GM18868 (cell line): Measurements from ENCODE around the gene SLC29A2.
"Not testable (repeated sequence)": the region's sequence is repeated elsewhere in the genome, so short reads cannot be mapped to it uniquely, and the experiment has no call there.

ENCODE experiments used
- ATAC-seq: cut with Tn5 transposase; IDR thresholded peaks from one replicate; pipeline ENCODE4 v1.9.1; 2021; ENCODE audit warnings: mild to moderate bottlenecking, moderate library complexity; ENCODE audit not compliant: unreplicated experiment

SLC29A2 gene

DNA sequence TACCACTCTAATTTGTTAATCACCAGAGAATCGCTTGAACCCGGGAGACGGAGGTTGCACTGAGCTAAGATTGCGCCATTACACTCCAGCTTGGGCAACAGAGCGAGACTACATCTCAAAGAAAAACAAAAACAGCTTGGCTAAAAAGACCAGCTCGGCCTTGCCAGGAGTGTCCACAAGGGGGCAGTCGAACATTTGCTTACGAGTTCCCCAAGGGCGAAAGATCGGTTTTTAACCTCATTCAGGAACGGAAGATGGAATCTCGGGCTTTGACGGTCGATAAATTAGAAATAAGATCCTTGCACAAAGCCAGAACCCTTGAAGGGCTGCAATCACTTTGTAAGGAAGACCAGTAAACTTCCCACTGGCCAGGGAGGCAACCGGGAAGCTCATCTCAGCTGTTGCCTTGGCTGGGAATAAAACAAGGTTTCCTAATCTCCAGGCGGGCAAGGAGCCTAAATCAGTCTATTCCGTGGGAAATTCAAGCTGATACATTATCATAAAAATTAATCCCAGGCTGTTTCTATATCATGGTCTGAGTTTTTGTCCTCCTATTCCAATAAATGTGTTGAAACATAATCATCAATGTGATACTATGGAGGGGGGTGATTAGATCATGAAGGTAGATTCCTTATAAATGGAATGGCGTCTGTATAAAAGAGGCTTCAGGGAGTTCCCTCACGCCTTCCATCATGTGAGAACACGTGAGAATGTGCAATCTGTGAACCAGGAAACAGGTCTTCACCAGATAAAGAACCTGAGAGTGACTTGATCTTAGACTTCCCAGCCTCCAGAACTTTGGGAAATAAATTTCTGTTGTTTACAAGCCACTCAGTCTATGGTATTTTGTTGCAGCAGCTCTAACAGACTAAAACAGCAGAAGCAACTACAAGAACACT is 14.9 kb upstream of the SLC29A2 start:
- no peak for ATAC-seq

DNA sequence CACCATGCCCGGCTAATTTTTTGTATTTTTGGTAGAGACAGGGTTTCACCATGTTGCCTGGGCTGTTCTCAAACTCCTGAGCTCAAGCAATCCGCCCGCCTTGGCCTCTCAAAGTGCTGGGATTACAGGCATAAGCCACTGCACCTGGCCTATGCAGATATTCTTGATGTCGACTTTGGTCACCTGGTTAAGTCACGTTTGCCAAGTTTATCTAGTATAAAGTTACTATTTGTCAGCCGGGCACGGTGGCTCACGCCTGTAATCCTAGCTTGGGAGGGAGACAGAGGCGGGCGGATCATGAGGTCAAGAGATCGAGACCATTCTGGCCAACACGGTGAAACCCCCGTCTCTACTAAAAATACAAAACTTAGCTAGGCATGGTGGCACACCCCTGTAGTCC is 12.8 kb upstream of the SLC29A2 start:
- ATAC-seq: not testable (repeated sequence)

DNA sequence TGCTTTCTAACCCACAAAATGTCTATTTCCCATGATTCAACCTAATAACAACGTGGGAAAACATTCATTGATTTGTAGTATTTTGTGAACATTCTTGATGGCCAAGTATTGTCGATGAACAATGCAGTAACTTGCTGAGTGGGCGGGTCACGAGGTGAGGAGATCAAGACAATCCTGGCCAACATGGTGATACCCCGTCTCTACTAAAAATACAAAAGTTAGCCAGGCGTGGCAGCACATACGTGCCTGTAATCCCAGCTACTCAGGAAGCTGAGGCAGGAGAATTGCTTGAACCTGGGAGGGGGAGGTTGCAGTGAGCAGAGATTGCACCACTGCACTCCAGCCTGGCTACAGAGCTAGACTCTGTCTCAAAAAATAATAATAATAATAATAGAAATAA is 8.7 kb upstream of the SLC29A2 start:
- ATAC-seq: not testable (repeated sequence)

DNA sequence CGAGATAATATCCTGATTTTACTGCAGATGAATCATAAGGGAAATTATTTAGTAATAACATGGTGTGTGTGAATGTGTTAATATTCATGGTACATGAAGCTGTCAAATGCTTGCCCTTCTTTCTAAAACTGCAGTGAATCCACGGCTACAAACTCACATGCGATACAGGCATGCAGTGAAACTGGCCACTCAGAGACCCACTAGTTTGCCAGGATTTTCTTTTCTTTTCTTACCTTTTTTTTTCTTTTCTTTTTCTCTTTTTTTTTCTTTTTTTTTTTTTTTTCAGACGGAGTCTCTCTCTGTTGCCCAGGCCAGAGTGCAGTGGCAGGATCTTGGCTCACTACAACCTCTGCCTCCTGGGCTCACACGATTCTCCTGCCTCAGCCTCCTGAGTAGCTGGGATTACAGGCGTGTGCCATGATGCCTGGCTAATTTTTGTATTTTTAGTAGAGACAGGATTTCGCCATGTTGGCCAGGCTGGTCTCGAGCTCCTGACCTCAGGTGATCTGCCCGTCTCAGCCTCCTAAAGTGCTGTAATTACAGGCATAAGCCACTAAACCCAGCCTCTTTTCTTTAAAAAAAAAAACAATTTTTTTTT is 2.2 kb upstream of the SLC29A2 start:
- ATAC-seq: not testable (repeated sequence)

DNA sequence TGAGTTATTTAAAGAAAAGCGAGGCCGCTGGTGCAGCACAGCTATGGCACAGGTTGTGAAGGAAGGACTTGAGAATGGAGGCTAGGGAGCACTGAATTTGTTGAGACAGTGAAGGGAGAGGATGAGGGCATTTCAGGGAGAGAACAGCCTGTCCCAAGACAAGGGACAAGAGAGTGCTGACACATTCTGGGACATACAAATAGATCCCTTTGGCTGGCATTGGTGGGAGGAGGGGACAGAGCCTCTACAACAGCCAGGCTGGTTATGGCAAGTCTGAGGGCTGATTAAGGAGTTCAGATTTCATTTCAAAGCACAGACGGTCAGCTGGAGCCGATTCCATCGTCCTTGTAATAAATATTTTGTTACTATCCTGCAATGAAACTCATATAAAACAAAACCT is 1.7 kb upstream of the SLC29A2 start:
- no peak for ATAC-seq

DNA sequence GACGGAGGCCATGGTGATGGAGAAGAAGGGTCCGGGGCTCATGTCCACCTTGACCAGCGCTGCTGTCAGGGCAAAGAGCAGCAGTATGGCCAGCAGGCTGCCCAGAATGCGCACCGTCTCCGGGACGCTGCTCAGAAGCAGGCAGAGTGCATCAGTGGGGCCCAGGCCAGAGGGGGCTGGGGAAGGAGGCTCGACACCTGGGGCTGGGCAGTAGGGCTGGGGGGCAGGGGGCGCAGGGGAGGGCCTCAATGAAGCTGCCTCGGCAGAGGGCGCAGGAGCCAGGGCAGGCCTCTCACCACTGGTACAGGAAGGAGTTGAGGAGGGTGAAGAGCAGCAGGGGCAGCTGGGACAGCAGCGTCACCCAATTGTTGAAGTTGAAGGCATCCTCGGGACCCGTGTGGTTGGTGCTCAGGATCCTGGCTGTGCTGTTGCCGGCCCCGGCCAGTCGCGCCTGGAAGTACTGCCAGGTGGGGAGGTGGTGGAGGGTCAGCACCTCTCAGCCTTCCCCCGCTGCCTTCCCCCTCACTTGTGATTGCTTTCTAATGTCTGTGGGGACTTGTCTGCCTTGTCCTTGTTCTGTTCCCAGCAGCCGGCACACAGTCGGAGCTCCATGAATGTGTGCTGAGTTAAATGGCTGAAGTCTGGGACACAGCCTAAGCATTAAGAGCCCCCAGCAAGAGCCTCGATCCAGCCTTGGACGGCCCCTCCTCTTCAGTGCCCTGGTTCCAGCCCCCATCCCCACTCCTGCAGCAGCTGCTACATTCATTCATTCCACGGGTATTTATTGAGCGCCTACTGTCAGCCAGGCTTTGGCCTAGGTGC is 2.3 kb downstream of the SLC29A2 start:
- ATAC-seq: no peak

DNA sequence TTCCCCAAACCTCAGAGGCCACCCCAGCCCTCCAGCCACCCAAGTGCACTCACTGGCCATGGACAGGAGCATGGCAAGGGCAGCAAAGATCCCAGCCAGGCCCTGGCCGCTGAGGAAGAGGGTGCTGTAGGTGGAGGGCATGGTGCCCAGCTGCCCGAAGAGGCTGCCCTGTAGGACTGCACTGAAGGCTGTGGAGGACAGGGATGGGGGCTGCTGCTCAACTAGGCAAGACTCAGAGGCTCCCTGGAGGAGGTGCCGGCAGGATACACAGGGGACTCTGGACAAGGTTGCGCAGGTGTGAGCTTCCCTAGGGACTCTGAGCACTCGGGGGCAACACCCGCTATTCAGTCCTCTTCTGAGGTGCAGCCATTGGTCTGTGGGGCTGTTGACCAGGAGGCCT is 3.1 kb downstream of the SLC29A2 start:
- no peak for ATAC-seq

DNA sequence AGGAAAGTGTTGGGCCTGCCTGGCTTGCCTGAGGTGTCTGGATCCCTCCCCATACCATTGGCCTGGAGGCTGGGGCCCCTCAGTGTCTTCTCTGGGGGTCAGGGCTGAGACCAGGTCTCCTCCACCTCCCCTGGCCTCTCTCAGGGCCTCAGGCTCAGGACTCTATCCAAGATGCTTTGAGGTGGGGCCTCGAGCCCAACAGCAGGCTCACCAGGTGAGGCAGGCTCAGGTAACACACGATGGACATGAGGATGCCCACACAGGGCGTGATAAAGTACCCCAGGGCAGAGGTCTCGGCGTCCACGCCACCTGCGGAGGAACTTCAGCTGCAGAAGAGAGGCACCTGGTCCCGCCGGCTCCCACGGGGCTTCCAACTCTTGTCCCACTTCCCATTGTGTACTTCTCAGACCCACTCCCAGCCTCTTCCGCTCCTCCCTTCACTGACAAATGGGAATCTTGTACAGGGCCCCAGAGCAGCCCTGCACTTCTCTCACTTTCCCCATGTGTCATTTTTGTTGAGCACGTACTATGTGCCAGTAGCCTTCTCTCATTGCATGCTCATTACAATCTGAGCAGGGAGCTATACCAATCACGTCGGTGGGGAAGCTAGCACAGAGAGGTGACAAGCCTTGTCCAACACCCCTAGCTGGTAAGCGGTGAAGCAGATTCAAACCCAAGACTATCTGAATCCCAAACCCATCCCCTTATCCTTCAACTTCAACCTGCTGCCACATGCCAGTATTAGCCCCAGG is 3.8 kb downstream of the SLC29A2 start:
- no peak for ATAC-seq

DNA sequence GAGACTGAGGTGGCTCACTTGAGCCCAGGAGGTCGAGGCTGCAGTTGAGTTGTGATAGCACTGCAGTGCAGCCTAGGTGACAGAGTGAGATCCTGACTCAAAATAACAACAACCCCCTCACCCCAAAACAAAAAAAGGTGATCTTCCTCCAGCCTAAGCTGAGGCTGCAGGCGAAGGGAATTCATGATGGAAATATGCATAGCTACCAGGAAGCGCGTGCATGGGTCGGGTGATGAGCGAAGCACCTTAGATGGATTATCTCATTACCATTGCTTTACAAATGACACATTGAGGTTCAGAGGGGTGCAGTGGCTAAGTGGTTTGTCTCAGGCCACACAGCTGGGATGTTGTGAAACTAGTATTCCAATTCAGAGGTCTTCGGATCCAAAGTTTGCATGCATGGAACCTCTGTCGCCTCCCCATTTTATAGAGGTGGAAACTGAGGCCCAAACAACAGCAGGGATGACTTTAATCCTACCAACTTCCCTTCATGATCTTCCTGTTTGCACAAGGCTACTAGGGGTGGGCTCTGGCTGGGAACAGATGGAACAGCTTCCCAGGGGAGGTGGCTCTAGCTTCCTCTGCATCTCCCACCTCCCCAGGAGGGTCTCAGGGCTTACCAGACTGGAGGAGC is 4.6 kb downstream of the SLC29A2 start:
- no peak for ATAC-seq

DNA sequence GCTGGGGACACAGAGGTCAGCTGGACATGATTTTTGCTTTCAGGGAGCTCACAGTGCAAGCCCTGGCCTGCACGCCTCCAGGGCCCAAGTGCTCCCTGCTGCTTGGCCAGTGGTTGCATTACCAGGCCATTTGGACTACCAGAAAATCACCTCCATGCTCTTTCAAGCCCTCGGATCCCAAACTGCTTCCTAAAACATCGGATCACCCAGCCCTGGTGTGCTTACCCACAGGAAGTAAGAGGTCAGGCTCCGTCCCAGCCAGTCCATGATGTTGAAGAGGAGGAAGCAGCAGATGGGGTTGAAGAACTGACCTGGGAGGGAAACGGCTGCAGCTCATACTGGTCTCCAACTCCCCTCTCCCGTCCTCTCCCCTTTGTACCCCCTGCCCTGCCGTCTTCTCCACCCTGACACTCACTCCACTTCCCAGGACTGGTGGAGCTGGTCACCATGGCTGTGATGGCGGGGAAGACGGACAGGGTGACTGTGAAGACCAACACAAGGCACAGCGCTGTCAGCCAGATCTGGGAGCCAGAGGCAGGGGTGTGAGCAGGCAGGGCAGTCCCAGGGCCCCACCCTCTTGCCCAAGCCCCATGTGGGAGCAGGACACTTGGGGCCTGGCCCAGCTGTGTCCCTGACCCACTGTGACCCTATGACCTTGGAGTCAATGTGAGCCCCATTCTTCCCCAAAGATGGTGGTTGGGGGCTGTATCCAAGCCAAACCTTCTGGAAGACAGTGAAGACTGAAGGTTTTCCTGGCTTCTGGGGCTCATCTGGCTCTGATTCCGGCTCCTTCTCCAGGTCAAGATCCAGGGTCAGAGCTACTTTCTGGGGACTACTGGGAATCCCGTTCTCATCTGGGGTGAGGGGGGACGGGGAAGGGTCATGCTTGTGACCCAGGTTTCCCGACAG is 5.6 kb downstream of the SLC29A2 start:
- no peak for ATAC-seq

DNA sequence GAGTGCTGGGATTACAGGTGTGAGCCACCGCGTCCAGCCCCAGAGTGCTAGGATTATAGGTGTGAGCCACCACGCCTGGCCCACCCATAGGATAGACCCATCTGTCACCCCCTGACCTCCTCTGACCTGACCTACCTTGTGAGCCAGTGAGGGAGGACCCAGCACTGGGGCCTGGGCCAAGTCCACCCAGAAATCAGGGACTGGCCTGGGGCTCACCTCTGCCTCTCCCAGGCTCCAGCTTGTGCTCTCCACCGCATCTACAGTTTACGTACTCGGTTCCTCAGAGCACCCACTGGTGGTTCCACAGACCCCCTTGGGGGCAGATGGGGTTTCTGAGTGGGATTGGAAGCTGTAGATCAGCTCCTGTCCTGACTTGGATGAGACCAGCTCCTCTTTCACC is 6.4 kb downstream of the SLC29A2 start:
- ATAC-seq: no peak

DNA sequence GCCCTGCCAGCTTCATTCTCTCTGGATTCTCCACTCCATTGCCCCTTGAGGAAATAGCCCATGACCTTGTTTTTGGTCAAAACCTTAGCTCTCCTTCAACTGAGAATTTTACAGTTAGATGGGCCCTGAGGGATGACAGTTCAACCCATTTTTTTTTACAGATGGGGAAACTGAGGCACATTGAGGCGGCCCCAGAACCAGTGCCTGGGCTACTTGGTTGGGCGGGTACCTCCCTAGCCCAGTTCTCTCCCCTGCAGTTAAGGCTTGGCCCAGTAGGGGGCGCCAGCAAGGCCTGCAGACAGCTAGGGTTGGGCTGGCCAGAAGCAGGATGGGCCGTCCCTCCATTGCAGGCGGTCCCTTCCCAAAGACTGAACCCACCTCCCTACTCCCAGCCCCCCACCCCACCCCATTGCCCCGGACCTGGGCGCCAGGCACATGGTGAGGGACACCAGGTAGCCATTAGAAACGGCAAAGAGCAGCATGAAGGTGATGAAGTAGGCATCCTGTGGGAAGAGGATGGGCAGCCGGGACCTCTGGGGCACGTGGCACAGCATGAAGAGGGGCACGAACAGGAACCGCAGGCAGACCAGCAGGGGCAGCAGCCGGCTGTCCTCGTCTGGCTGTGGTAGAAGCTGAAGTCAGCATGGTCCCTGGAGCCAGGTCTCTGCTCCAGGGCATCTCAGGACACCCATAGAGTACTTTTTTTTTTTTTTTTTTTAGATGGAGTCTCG is 7.6 kb downstream of the SLC29A2 start:
- no peak for ATAC-seq

DNA sequence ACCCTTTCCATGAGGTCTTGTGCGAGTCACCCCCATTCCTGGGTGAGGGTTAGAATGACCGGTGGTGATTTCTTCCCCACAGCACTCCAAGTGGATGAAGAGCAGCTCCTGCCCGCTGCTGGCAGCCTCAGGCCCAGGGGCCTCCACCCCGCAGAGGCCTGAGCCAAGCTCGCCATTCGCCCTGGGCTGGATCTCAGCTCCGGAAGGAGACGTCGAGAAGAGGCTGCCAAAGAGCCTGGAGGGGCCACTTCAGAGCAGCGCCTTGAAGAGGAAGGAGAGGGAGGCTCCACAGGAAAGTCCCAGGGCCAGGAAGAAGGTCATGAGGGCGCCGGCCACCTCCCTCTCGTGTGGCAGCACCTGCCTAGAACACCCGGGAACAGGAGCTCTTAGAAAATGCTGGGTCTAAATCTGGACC is 8.4 kb downstream of the SLC29A2 start:
- no peak for ATAC-seq

DNA sequence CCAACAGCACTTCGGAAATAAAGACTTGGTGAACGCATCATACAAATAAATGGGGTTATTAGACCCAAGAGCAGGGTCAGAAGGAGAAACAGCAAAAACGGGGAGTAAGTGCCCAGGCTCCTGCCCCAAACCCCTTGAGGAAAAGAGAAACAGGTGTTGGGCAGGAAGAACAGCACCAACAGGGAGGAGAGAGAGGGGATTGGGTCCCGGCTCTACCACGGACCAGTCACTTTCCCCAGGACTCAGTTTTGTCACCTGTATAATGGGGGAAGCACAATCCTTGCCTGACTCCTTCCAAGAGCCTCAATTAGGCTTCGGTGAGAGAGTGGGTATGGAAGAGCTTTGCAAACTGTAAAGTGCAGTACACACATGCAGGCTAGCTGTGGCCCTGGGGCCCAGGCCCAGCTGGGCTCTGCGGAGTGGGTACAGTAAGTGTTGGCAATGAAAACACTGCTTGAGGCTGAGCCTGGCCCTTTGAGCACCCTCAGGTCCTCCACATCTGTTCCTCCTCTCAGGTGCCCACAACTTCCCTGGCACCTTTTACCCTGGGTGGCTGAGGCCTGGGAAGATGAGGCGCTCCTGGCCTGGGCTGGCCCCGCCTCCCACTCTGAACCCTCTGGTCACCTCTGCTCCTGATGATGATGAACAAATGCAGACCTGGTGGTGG is 8.9 kb downstream of the SLC29A2 start:
- no peak for ATAC-seq

DNA sequence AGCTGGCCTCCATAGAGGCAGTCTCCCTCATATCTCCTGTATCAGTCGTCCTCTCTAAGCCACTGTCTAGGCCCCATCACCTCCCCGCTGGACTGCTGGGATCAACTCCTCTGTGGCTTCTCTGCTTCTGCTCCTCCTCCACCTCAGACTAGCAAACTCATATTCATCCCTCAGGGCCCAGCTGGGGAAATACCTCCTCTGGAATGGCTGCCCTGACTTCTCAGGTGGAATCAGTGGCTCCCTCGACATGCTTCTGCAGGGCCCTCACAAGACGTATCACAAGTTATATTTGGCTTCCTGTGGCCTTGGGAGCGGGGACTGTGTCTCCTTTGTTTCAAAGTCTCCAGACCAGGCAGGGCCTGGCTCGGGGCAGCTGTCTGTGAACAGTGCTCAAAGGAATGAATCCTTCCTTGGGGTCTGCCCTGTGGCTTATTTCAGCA is 10.0 kb downstream of the SLC29A2 start:
- ATAC-seq: no peak

DNA sequence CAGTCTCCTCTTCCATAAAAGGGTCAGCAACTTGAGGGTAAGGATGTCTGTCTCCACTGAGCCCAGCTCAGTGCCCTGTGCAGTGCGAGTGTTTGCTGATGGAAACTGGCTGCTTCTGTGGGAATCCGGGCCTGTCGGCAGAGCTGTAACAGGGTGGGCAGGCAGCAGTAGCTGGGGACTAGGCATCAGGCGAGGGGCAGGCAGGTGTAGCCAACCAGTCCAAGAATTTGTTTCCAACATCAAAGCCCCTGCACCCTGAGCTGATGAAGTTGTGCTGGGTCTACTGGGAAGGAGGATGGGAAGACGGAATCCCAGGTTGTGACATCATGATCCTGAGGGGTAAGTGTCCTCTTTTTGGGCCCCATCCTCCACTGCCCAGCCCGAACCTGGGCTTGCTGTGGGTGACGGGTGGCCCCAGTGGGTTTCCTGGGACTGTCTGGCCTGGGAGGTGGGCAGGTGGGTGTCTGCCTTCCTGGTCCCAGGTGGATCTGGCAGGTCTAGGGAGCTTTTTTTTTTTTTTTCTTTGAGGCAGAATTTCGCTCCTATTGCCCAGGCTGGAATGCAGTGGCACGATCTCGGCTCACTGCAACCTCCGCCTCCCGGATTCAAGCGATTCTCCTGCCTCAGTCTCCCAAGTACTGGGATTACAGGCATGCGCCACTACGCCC is 11.0 kb downstream of the SLC29A2 start:
- ATAC-seq: no peak

DNA sequence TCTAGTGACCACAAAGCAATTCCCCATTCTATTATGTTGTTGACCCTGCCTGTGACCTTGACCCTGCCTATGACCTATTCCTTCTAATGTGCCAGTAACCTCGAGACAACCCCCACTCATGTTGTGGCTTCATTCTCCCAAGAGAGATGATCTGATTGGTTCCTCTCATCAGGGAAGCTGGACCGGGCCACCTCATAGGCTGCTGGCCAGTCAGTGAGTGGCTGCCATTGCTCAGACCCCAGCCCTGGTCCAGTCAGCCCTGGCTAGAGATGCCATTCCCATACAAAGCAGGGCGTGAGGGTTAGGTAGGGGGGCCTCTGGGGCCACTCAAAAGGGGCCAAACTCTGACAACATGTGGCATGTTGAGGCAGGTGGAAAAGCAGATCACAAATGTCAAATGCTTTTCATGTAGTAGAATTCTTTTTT is 11.9 kb downstream of the SLC29A2 start:
- no peak for ATAC-seq
